ENCODE results near the gene SLC38A8. TPM values are rescaled to one million over a fixed set of nuclear protein-coding genes. Genes with fewer than 3 reads are reported as not detected.
A peak's percentile ranks its signal among the peaks of the same experiment; 100 is the strongest.

SLC38A8 gene
- total RNA-seq, 2 donors from 2014 or later, result not detected

- no peaks in the 10 kb centered on the region for H3K9me3 ChIP-seq (ENCODE audit: control insufficient read depth, low read length)
- no peak overlapping the region for H3K9ac ChIP-seq (ENCODE audit: extremely low read depth, low read length, poor library complexity, severe bottlenecking)
- H3K4me1 ChIP-seq (ENCODE audit: control insufficient read depth, insufficient read depth, low read length), result no peaks in the 10 kb centered on the region
- WGBS, 2 experiments (ENCODE audit: insufficient coverage in 1 of 2, insufficient read length in 1 of 2), result 27% methylated on average over 6 to 14 of the region's 14 CpGs
- Mint-ChIP-seq H3K4me1 (no peaks in the 10 kb centered on the region), H3K36me3 (ENCODE audit: low read depth) (no peaks in the 10 kb centered on the region), H3K9me3 (peaks cover 5% of the 10 kb centered on the region), H3K4me3 (no peak overlapping the region), H3K27ac (no peak overlapping the region), H3K27me3 (ENCODE audit: insufficient read depth) (peaks cover 2% of the 10 kb centered on the region)
- H3K4me3 ChIP-seq (ENCODE audit: low read length), result no peak overlapping the region
- H3K27ac ChIP-seq (ENCODE audit: low read depth, low read length), result no peak overlapping the region
- TF ChIP-seq CTCF (conservative IDR thresholded peaks at IDR 0.05), result no peak
- DNase-seq, result peak; percentile 100
- no peaks in the 10 kb centered on the region for H3K27me3 ChIP-seq (ENCODE audit: control insufficient read depth, insufficient read depth, low read length, poor library complexity, severe bottlenecking)
- no peaks in the 10 kb centered on the region for H3K36me3 ChIP-seq (ENCODE audit: control insufficient read depth, insufficient read depth, low read length)
Observed at GRCh38 chr16:84013787-84014569, 28.6 kb downstream of the SLC38A8 start.

- WGBS, 2 experiments (ENCODE audit: insufficient coverage in 1 of 2, insufficient read length in 1 of 2), result 95 to 97% methylated on average over 6 of the region's 6 CpGs
- H3K9me3 ChIP-seq (ENCODE audit: control insufficient read depth, low read length), result no peaks in the 10 kb centered on the region
- Mint-ChIP-seq H3K4me3 (no peak overlapping the region), H3K36me3 (ENCODE audit: low read depth) (no peaks in the 10 kb centered on the region), H3K9me3 (no peaks in the 10 kb centered on the region), H3K27me3 (ENCODE audit: insufficient read depth) (peaks cover 8% of the 10 kb centered on the region), H3K4me1 (no peaks in the 10 kb centered on the region), H3K27ac (no peak overlapping the region)
- H3K27ac ChIP-seq (ENCODE audit: low read depth, low read length), result no peak overlapping the region
- H3K4me3 ChIP-seq (ENCODE audit: low read length), result no peak overlapping the region
- no peaks in the 10 kb centered on the region for H3K4me1 ChIP-seq (ENCODE audit: control insufficient read depth, insufficient read depth, low read length)
- H3K9ac ChIP-seq (ENCODE audit: extremely low read depth, low read length, poor library complexity, severe bottlenecking), result no peak overlapping the region
- no peaks in the 10 kb centered on the region for H3K36me3 ChIP-seq (ENCODE audit: control insufficient read depth, insufficient read depth, low read length)
- H3K27me3 ChIP-seq (ENCODE audit: control insufficient read depth, insufficient read depth, low read length, poor library complexity, severe bottlenecking), result no peaks in the 10 kb centered on the region
- DNase-seq, result no peak
- TF ChIP-seq CTCF (conservative IDR thresholded peaks at IDR 0.05), result no peak
Observed at GRCh38 chr16:84009282-84009681, 33.3 kb downstream of the SLC38A8 start.

DNA sequence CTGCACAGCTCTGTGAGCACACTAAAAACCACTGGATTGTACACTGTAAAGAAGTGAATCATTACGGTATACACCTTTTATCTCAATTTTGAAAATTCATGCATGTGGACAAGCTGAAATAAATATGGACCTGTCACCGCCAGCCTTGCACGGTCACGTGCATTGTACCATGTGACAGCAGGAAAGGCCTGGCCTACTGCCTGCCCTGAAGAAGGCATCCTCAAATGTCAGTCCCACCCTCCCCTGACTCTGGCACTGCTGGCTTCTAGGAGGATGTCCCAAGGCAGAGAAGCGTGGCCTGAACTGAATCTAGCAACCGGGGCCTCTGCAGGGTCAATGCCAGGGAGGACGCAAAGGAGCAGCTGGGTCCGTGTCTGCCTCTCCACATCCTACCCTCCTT, 34.6 kb downstream of the SLC38A8 start:
- peaks cover 8% of the 10 kb centered on the region for H3K27me3 Mint-ChIP-seq (ENCODE audit: insufficient read depth)

More for the DNA sequence above, 34.6 kb downstream of the SLC38A8 start:
- H3K36me3 Mint-ChIP-seq (ENCODE audit: low read depth), result no peaks in the 10 kb centered on the region
- TF ChIP-seq CTCF (conservative IDR thresholded peaks at IDR 0.05), result no peak
- no peaks in the 10 kb centered on the region for H3K27me3 ChIP-seq (ENCODE audit: control insufficient read depth, insufficient read depth, low read length, poor library complexity, severe bottlenecking)
- H3K36me3 ChIP-seq (ENCODE audit: control insufficient read depth, insufficient read depth, low read length), result no peaks in the 10 kb centered on the region
- no peaks in the 10 kb centered on the region for H3K9me3 ChIP-seq (ENCODE audit: control insufficient read depth, low read length)
- 81 to 96% methylated on average over 4 to 7 of the region's 8 CpGs for WGBS, 2 experiments (ENCODE audit: insufficient coverage in 1 of 2, insufficient read length in 1 of 2)
- no peaks in the 10 kb centered on the region for H3K9me3 Mint-ChIP-seq
- no peak overlapping the region for H3K4me3 ChIP-seq (ENCODE audit: low read length)
- H3K4me3 Mint-ChIP-seq, result no peak overlapping the region
- H3K27ac Mint-ChIP-seq, result no peak overlapping the region
- H3K27ac ChIP-seq (ENCODE audit: low read depth, low read length), result no peak overlapping the region
- no peaks in the 10 kb centered on the region for H3K4me1 Mint-ChIP-seq
- no peak for DNase-seq
- H3K4me1 ChIP-seq (ENCODE audit: control insufficient read depth, insufficient read depth, low read length), result no peaks in the 10 kb centered on the region
- H3K9ac ChIP-seq (ENCODE audit: extremely low read depth, low read length, poor library complexity, severe bottlenecking), result no peak overlapping the region
